A549 (cell line): ENCODE measurements around the gene HOXD10. TPM values are rescaled to one million over a fixed set of nuclear protein-coding genes. Genes with fewer than 3 reads are reported as not detected.
A peak's percentile ranks its signal among the peaks of the same experiment; 100 is the strongest.

Experiments used
- ATAC-seq, 2 experiments: fragments of 200-7000 bp in 1 of 2; fragments of >200 bp in 1 of 2; cut with Nextera tagmentation in 1 of 2; cut with Tn5 transposase in 1 of 2; 3 replicates each; pipeline versions ENCODE4 v1.8.0 to v1.9.1; 2018 to 2020; ENCODE audit warnings: mild to moderate bottlenecking in 1 of 2, moderate library complexity in 1 of 2
- CTCF ChIA-PET: fragments of 300-600 bp; sonication (Branson Sonifier 250); formaldehyde crosslinking; extraction: SDS; loops from one replicate; lab custom pipeline; 2021; ENCODE audit warnings: antibody characterized with exemption, inconsistent platforms; lab: Yijun Ruan, JAX
- POLR2A ChIA-PET: fragments of 350-600 bp; formaldehyde crosslinking; extraction: SDS; loops from one replicate; lab custom pipeline; 2021; ENCODE audit warnings: antibody characterized with exemption, inconsistent platforms; lab: Yijun Ruan, JAX
- DNase-seq, 2 experiments: peaks; one replicate each; pipeline versions ENCODE4 v3.0.0 to v3.0.0-alpha.2; 2011 to 2016; ENCODE audit warnings: low read depth in 1 of 2, low spot score in 1 of 2
- FAIRE-seq: peaks from 2 replicates; lab custom pipeline; 2011; peaks lifted over from hg19 to GRCh38; lab: Jason Lieb, UNC
- H3K27ac ChIP-seq, 2 experiments: fragments of >200 bp; sonication (Bioruptor Twin); formaldehyde crosslinking; 3 replicates each; pipeline ENCODE4 v1.5.1; 2016 to 2017
- H3K4me1 ChIP-seq: fragments of >200 bp; sonication (Bioruptor Twin); formaldehyde crosslinking; 3 replicates; pipeline ENCODE4 v1.6.1; 2016
- H3K4me2 ChIP-seq: fragments of >200 bp; sonication (Bioruptor Twin); formaldehyde crosslinking; 3 replicates; pipeline ENCODE4 v1.6.1; 2016
- H3K4me3 ChIP-seq: fragments of >200 bp; sonication (Bioruptor Twin); formaldehyde crosslinking; 3 replicates; pipeline ENCODE4 v1.5.1; 2016
- H3K9me3 ChIP-seq: fragments of >200 bp; sonication (Bioruptor Twin); formaldehyde crosslinking; 3 replicates; pipeline ENCODE4 v1.6.1; 2016
- ATOH8 ChIP-seq: fragments of 250-450 bp; sonication (Bioruptor Pico); IDR thresholded peaks from 2 replicates; pipeline ENCODE4 v1.5.0; 2020; ENCODE audit warnings: low read depth, mild to moderate bottlenecking, moderate library complexity
- CBX8 ChIP-seq: fragments of 200-600 bp; sonication (generic); IDR thresholded peaks from 2 replicates; pipeline ENCODE4 v1.6.1; 2016
- CEBPB ChIP-seq, 2 experiments: fragments of >200 bp in 1 of 2; sonication (Bioruptor Twin) in 1 of 2; formaldehyde crosslinking in 1 of 2; IDR thresholded peaks; 2 replicates each; pipeline ENCODE4 v1.6.1; 2012 to 2016
- CHD4 ChIP-seq: fragments of 200-600 bp; sonication (generic); IDR thresholded peaks from 2 replicates; pipeline ENCODE4 v1.6.1; 2016; ENCODE audit warnings: antibody characterized with exemption, mild to moderate bottlenecking, borderline replicate concordance
- HDAC2 ChIP-seq: fragments of 200-600 bp; sonication (generic); IDR thresholded peaks from 2 replicates; pipeline ENCODE4 v1.6.1; 2016
- HEYL ChIP-seq: fragments of 250-450 bp; sonication (Bioruptor Pico); IDR thresholded peaks from 2 replicates; pipeline ENCODE4 v1.8.0; 2021; ENCODE audit warnings: mild to moderate bottlenecking, moderate library complexity
- HMGXB4 ChIP-seq: fragments of 250-450 bp; sonication (Bioruptor Pico); IDR thresholded peaks from 2 replicates; pipeline ENCODE4 v1.5.0; 2021; ENCODE audit warnings: mild to moderate bottlenecking, moderate library complexity, borderline replicate concordance
- JUN ChIP-seq, 2 experiments: fragments of >200 bp; sonication (Bioruptor Twin); formaldehyde crosslinking; IDR thresholded peaks; 2 replicates in 1 of 2; 3 replicates in 1 of 2; pipeline ENCODE4 v1.6.1; 2016 to 2017
- KDM1A ChIP-seq: fragments of 200-600 bp; sonication (generic); IDR thresholded peaks from 2 replicates; pipeline ENCODE4 v1.6.1; 2016; ENCODE audit warnings: low read depth, mild to moderate bottlenecking
- MAX ChIP-seq: IDR thresholded peaks from 2 replicates; pipeline ENCODE4 v1.6.1; 2012
- NFE2L2 ChIP-seq: fragments of 150-350 bp; conservative IDR thresholded peaks from 2 replicates; pipeline ENCODE4 v1.6.1; 2014; ENCODE audit warnings: low read length
- PBX3 ChIP-seq: IDR thresholded peaks from 2 replicates; pipeline ENCODE4 v1.6.1; 2012
- POLR2A ChIP-seq: IDR thresholded peaks from 2 replicates; pipeline ENCODE4 v1.6.1; 2012; ENCODE audit warnings: mild to moderate bottlenecking, low read length
- RARB ChIP-seq: fragments of 250-450 bp; sonication (Bioruptor Pico); IDR thresholded peaks from 2 replicates; pipeline ENCODE4 v1.8.0; 2021; ENCODE audit warnings: mild to moderate bottlenecking, moderate library complexity
- RFX5 ChIP-seq: fragments of 450-650 bp; IDR thresholded peaks from 2 replicates; pipeline ENCODE4 v1.7.1; 2014; ENCODE audit warnings: antibody characterized with exemption, mild to moderate bottlenecking, moderate library complexity
- RNF2 ChIP-seq: fragments of 200-600 bp; sonication (generic); IDR thresholded peaks from 2 replicates; pipeline ENCODE4 v1.6.1; 2016; ENCODE audit warnings: low read depth, mild to moderate bottlenecking, antibody characterized with exemption, moderate library complexity, borderline replicate concordance
- USF2 ChIP-seq: fragments of 450-650 bp; IDR thresholded peaks from 2 replicates; pipeline ENCODE4 v1.6.1; 2014; ENCODE audit warnings: antibody characterized with exemption
- WGBS: methylation state at CpG from one replicate; pipeline ENCODE4 v1.1.6; 2017; ENCODE audit errors: missing lambda C conversion rate; 5-methylcytosine and 5-hydroxymethylcytosine counted together
- polyA plus RNA-seq, 4 experiments: library from polyadenylated mRNA; depleted of rRNA in 3 of 4; stranded (reverse); fragments of >200 nt; fragmentation: RNase III in 1 of 4; extraction: RNeasy Plus Mini Kit Qiagen cat#74134 plus additional on column Dnase treatment in 1 of 4; gene quantifications; 2 replicates in 3 of 4; 3 replicates in 1 of 4; pipeline ENCODE4 v1.2.3, GENCODE V29; 2011 to 2017

HOXD10 gene
- polyA plus RNA-seq, 2 of the 4 experiments (the other 2 are of a cell fraction): 4.3 to 4.8 TPM

- no peak for TF ChIP-seq HMGXB4 (CRISPR knock-in tag)
- no peak for TF ChIP-seq NFE2L2
- no peak for TF ChIP-seq RARB (CRISPR knock-in tag)
- TF ChIP-seq CBX8: no peak
- no peak for TF ChIP-seq RFX5
- no peak for TF ChIP-seq ATOH8 (CRISPR knock-in tag)
- no peak for TF ChIP-seq KDM1A
- no peak for TF ChIP-seq MAX
These were observed 10.6 kb upstream of the HOXD10 start (continued) for GRCh38 chr2:176105730-176106580.

GRCh38 chr2:176106581-176107539, 9.7 kb upstream of the HOXD10 start, which contains the start of gene HOXD11:
TSS of gene HOXD11 (plus strand) at chr2:176107280. CDS start at chr2:176107356, 76 bp downstream.
- ChIA-PET POLR2A (interaction anchor here (0.6 kb wide), 1 partner anchor 530 kb away, joined by 5 read pairs; no protein-coding TSS in a partner anchor), CTCF (interaction anchor here (0.8 to 2.0 kb wide), 4 partner anchors 10 to 96 kb away, joined by 3 to 11 read pairs (median 4); no protein-coding TSS in a partner anchor)
- Histone ChIP-seq H3K4me3 (peak within 1 kb of the TSS; percentile 66), H3K27ac (peak within 1 kb of the TSS; percentile 48 to 90; a peak in 5 of 6 replicates), H3K9me3 (no peaks in the 10 kb centered on the region), H3K4me1 (peaks cover 30% of the 10 kb centered on the region), H3K4me2 (peak within 1 kb of the TSS; percentile 97)
- no peak for TF ChIP-seq POLR2A
- peak in 1 of 2 experiments; percentile 17; a peak in 1 of 5 replicates for TF ChIP-seq JUN (IDR thresholded peaks at IDR 0.05)
- peak; percentile 79 for TF ChIP-seq USF2
- peak; percentile 87; the same call in 1 of the 2 replicates for TF ChIP-seq HDAC2
- peak; percentile 87 to 94 for TF ChIP-seq CEBPB (IDR thresholded peaks at IDR 0.05)
- no peak for TF ChIP-seq CHD4
- peak; percentile 89; the same call in 1 of the 2 replicates for TF ChIP-seq RNF2
- TF ChIP-seq MAX: peak; percentile 69; the same call in 1 of the 2 replicates
- DNase-seq (peak; percentile 31 to 70), ATAC-seq (peak; percentile 53 to 66), FAIRE-seq (no peak)
- WGBS: 7% methylated on average over 38 of the region's 85 CpGs

GRCh38 chr2:176107731-176108181, 8.8 kb upstream of the HOXD10 start:
- Histone ChIP-seq H3K4me2 (peak overlapping the region; percentile 97), H3K4me1 (peaks cover 30% of the 10 kb centered on the region), H3K9me3 (no peaks in the 10 kb centered on the region), H3K27ac (peak overlapping the region in 1 of 2 experiments; percentile 90; a peak in 3 of 6 replicates), H3K4me3 (peak overlapping the region; percentile 66)
- ATAC-seq (0 out of 6 replicates have a peak, but pooled peaks of 1 of the 2 experiments have one; percentile 14), DNase-seq (no peak), FAIRE-seq (no peak)
- TF ChIP-seq PBX3 (no peak), HEYL (CRISPR knock-in tag) (no peak)
- ChIA-PET POLR2A (no interaction called here), CTCF (interaction anchor here (1.3 to 2.0 kb wide), 3 partner anchors 11 to 28 kb away, joined by 3 to 11 read pairs (median 5); no protein-coding TSS in a partner anchor)
- no CpG with 5 or more reads among the region's 59 CpGs for WGBS
